IMR-90 (cell line): ENCODE data around the gene SRXN1.

Experiments
- CTCF ChIP-seq: conservative IDR thresholded peaks from 2 replicates; pipeline ENCODE4 v1.5.1; 2012; ENCODE audit warnings: mild to moderate bottlenecking, low read depth, low read length, improper control_type of control experiment
- FOS ChIP-seq: fragments of 150-350 bp; IDR thresholded peaks from 2 replicates; pipeline ENCODE4 v1.6.1; 2016; ENCODE audit warnings: low read depth, low read length
- MAZ ChIP-seq: IDR thresholded peaks from 2 replicates; pipeline ENCODE4 v1.6.1; 2012; ENCODE audit warnings: low read depth, mild to moderate bottlenecking, low read length, improper control_type of control experiment, moderate library complexity, borderline replicate concordance
- MXI1 ChIP-seq: IDR thresholded peaks from 2 replicates; pipeline ENCODE4 v1.6.1; 2012; ENCODE audit warnings: low read depth, mild to moderate bottlenecking, low read length, moderate library complexity, borderline replicate concordance
- NFE2L2 ChIP-seq: fragments of 150-350 bp; IDR thresholded peaks from 2 replicates; pipeline ENCODE4 v1.6.1; 2016; ENCODE audit warnings: low read depth, mild to moderate bottlenecking, low read length
- POLR2A ChIP-seq: IDR thresholded peaks from 2 replicates; pipeline ENCODE4 v1.6.1; 2012; ENCODE audit warnings: mild to moderate bottlenecking, low read depth, low read length
- RAD21 ChIP-seq: IDR thresholded peaks from 2 replicates; pipeline ENCODE4 v1.6.1; 2012; ENCODE audit warnings: low read length, improper control_type of control experiment
- RCOR1 ChIP-seq: IDR thresholded peaks from 2 replicates; pipeline ENCODE4 v1.6.1; 2012; ENCODE audit warnings: mild to moderate bottlenecking, low read length, improper control_type of control experiment; ENCODE audit not compliant: insufficient replicate concordance
- RFX5 ChIP-seq: IDR thresholded peaks from 2 replicates; pipeline ENCODE4 v1.8.0; 2012; ENCODE audit warnings: low read depth, mild to moderate bottlenecking, low read length, moderate library complexity
- SMC3 ChIP-seq: fragments of 150-350 bp; IDR thresholded peaks from 2 replicates; pipeline ENCODE4 v1.6.1; 2016; ENCODE audit warnings: low read depth, mild to moderate bottlenecking, antibody characterized with exemption, low read length, moderate library complexity
- TF ChIP-seq, protein P1 (sequence below): fragments of 150-350 bp; IDR thresholded peaks from 2 replicates; pipeline ENCODE4 v1.6.1; 2016; ENCODE audit warnings: low read depth, mild to moderate bottlenecking, low read length, moderate library complexity, borderline replicate concordance

DNA sequence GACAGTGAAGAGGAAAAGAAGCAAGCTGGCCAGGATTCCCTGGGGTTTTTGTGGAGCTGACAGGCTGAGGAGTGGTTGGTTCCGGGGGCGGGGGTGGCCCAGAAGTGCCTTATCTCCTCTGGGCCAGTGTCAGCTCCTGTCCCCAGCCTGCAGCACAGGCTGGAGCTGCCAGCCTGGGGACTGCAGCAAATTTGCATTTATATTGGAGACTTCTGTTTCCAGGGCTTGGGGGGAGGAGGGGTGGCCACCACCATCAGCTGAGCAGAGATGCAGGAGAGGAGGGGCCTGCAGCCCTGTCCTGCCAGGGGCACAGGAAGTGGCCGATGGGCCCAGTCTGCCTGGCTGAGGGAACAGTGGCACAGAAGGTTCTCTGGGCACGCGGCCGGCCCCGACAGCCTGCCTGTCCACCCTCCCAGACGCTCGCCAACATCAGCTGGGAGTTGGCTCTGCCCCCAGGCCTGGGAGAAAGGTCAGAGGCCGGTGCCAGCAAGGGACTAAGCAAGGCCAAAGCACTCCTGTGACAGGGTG is 46.9 kb upstream of the SRXN1 start:
- TF ChIP-seq CTCF, result no peak
- TF ChIP-seq FOS, result no peak
- no peak for TF ChIP-seq MAZ
- no peak for TF ChIP-seq RCOR1
- no peak for TF ChIP-seq RAD21
- no peak for TF ChIP-seq POLR2A
- TF ChIP-seq RFX5, result no peak
- TF ChIP-seq, protein P1, sequence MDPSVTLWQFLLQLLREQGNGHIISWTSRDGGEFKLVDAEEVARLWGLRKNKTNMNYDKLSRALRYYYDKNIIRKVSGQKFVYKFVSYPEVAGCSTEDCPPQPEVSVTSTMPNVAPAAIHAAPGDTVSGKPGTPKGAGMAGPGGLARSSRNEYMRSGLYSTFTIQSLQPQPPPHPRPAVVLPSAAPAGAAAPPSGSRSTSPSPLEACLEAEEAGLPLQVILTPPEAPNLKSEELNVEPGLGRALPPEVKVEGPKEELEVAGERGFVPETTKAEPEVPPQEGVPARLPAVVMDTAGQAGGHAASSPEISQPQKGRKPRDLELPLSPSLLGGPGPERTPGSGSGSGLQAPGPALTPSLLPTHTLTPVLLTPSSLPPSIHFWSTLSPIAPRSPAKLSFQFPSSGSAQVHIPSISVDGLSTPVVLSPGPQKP, result no peak
- TF ChIP-seq NFE2L2, result no peak
- no peak for TF ChIP-seq MXI1
- TF ChIP-seq SMC3, result no peak
